Hepatocyte (in vitro differentiated cells): Measurements from ENCODE around the gene C5orf34. TPM values are rescaled to one million over a fixed set of nuclear protein-coding genes. Genes with fewer than 3 reads are reported as not detected.
"Not testable (repeated sequence)": the region's sequence is repeated elsewhere in the genome, so short reads cannot be mapped to it uniquely, and the experiment has no call there.

Experiments
- DNase-seq: peaks from one replicate; pipeline ENCODE4 v3.0.0-alpha.2; 2016; ENCODE audit warnings: low spot score
- H2AFZ ChIP-seq: fragments of 200-600 bp; sonication (generic); 2 replicates; pipeline ENCODE4 v1.6.0; 2016; ENCODE audit warnings: antibody characterized with exemption, mild to moderate bottlenecking
- H3K27ac ChIP-seq: fragments of 200-600 bp; sonication (generic); 2 replicates; pipeline ENCODE4 v1.5.1; 2016; ENCODE audit warnings: mild to moderate bottlenecking
- H3K27me3 ChIP-seq: fragments of 200-600 bp; sonication (generic); 2 replicates; pipeline ENCODE4 v1.6.1; 2016
- H3K36me3 ChIP-seq: fragments of 200-600 bp; sonication (generic); replicated peaks from 2 replicates; pipeline ENCODE4 v1.5.1; 2016; ENCODE audit warnings: low read depth; ENCODE audit not compliant: insufficient read depth
- H3K4me1 ChIP-seq: fragments of 200-600 bp; sonication (generic); 2 replicates; pipeline ENCODE4 v1.5.1; 2016; ENCODE audit warnings: mild to moderate bottlenecking, moderate library complexity; ENCODE audit not compliant: insufficient read depth
- H3K4me2 ChIP-seq: fragments of 200-600 bp; sonication (generic); 2 replicates; pipeline ENCODE4 v1.6.0; 2016
- H3K4me3 ChIP-seq: fragments of 200-600 bp; sonication (generic); 2 replicates; pipeline ENCODE4 v1.5.1; 2016; ENCODE audit warnings: mild to moderate bottlenecking
- H3K79me2 ChIP-seq: fragments of 200-600 bp; sonication (generic); 2 replicates; pipeline ENCODE4 v1.6.0; 2017; ENCODE audit warnings: mild to moderate bottlenecking
- H3K9me2 ChIP-seq: fragments of 200-600 bp; sonication (generic); replicated peaks from 2 replicates; pipeline ENCODE4 v1.6.0; 2017; ENCODE audit warnings: mild to moderate bottlenecking; ENCODE audit not compliant: insufficient read depth
- H3K9me3 ChIP-seq: fragments of 200-600 bp; sonication (generic); 2 replicates; pipeline ENCODE4 v1.5.1; 2016; ENCODE audit warnings: low read depth, mild to moderate bottlenecking
- H4K20me1 ChIP-seq: fragments of 200-600 bp; sonication (generic); 2 replicates; pipeline ENCODE4 v1.6.0; 2016; ENCODE audit warnings: mild to moderate bottlenecking; ENCODE audit not compliant: insufficient read depth, poor library complexity, severe bottlenecking
- EZH2 ChIP-seq: fragments of 200-600 bp; sonication (generic); IDR thresholded peaks from 2 replicates; pipeline ENCODE4 v1.6.1; 2016; ENCODE audit warnings: antibody characterized with exemption, mild to moderate bottlenecking, borderline replicate concordance
- EZH2phosphoT487 ChIP-seq: fragments of 200-600 bp; sonication (generic); IDR thresholded peaks from one replicate; pipeline ENCODE4 v1.6.1; 2018; ENCODE audit warnings: antibody characterized with exemption, mild to moderate bottlenecking, low read depth, moderate library complexity; ENCODE audit not compliant: unreplicated experiment, severe bottlenecking
- WGBS: methylation state at CpG from one replicate; pipeline ENCODE4 v1.1.6; 2016; ENCODE audit warnings: low lambda C conversion rate; ENCODE audit errors: missing lambda C conversion rate; 5-methylcytosine and 5-hydroxymethylcytosine counted together
- polyA plus RNA-seq: library from polyadenylated mRNA; unstranded; fragments of >200 nt; fragmentation: Nextera tagmentation; extraction: Ambion mirVana; gene quantifications from 2 replicates; pipeline ENCODE4 v1.2.1, GENCODE V29; 2016
- total RNA-seq: library from RNA; depleted of rRNA; stranded (reverse); fragments of >200 nt; gene quantifications from 2 replicates; pipeline ENCODE4 v1.2.3, GENCODE V29; 2014
- TF ChIP-seq, protein P1 (sequence below): fragments of 200-600 bp; sonication (generic); IDR thresholded peaks from 2 replicates; pipeline ENCODE4 v1.5.1; 2016; ENCODE audit warnings: antibody characterized with exemption, mild to moderate bottlenecking; ENCODE audit not compliant: poor library complexity

Gene C5orf34
- total and polyA plus RNA-seq, 2 experiments from 2014 or later = 3.3 to 4.5 TPM

DNA sequence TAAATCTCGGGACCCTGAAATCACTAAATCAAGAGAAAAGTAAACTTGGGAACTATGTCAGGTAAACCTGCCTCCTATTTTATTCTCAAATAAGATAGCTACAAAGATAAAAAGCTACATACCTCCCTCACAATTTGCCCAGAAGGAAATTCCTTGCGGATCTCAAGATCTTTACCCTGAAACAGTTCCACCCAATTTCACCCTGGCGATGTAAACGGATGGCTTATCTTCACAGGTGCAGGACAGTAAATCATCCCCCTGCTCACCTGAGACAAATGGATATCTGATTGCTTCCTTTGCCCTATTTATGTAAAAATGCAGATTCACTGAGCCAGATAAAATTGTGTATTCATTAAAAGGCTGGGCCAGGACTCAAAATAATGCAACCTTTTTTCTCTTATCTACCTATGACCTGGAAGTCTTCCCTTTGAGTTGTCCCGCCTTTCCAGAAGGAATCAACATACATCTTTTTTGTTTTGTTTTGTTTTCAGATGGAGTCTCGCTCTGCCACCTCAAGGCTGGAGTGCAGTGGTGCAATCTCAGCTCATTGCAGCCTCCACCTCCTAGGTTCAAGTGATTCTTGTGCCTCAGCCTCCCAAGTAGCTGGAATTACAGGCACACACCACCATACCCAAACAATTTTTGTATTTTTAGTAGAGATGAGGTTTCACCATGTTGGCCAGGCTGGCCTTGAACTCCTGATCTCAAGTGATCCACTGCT is 45.1 kb downstream of the C5orf34 start:
- TF ChIP-seq, protein P1, sequence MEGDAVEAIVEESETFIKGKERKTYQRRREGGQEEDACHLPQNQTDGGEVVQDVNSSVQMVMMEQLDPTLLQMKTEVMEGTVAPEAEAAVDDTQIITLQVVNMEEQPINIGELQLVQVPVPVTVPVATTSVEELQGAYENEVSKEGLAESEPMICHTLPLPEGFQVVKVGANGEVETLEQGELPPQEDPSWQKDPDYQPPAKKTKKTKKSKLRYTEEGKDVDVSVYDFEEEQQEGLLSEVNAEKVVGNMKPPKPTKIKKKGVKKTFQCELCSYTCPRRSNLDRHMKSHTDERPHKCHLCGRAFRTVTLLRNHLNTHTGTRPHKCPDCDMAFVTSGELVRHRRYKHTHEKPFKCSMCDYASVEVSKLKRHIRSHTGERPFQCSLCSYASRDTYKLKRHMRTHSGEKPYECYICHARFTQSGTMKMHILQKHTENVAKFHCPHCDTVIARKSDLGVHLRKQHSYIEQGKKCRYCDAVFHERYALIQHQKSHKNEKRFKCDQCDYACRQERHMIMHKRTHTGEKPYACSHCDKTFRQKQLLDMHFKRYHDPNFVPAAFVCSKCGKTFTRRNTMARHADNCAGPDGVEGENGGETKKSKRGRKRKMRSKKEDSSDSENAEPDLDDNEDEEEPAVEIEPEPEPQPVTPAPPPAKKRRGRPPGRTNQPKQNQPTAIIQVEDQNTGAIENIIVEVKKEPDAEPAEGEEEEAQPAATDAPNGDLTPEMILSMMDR = no peak
- no peak for TF ChIP-seq EZH2phosphoT487
- no peak for TF ChIP-seq EZH2
- no peak overlapping the region for H2AFZ ChIP-seq
- no peaks in the 10 kb centered on the region for H4K20me1 ChIP-seq
- no peaks in the 10 kb centered on the region for H3K4me1 ChIP-seq
- peaks cover 4% of the 10 kb centered on the region for H3K36me3 ChIP-seq
- H3K4me2 ChIP-seq = no peak overlapping the region
- no peak overlapping the region for H3K4me3 ChIP-seq
- 79% methylated on average over 6 of the region's 6 CpGs for WGBS
- no peaks in the 10 kb centered on the region for H3K9me2 ChIP-seq
- no peak for DNase-seq
- H3K27me3 ChIP-seq = no peaks in the 10 kb centered on the region
- H3K9me3 ChIP-seq = no peaks in the 10 kb centered on the region
- H3K79me2 ChIP-seq = no peaks in the 10 kb centered on the region
- no peak overlapping the region for H3K27ac ChIP-seq

DNA sequence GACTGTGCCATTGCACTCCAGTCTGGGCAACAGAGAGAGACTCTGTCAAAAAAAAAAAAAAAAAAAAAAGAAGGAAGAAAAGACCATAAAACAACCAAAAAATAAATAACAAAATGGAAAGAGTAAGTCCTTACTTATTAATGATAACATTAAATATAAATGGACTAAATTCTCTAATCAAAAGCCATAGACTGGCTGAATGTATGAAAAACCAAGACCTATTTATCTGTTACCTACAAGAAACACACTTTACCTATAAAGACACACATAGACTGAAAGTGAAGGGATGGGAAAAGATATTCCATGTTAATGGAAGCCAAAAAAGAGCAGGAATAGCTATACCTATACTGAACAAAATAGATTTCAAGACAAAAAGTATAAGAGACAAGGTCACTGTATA is 47.8 kb downstream of the C5orf34 start:
- TF ChIP-seq EZH2 (no peak), EZH2phosphoT487 (no peak)
- TF ChIP-seq, protein P1 = no peak
- H3K4me2 ChIP-seq = no peak overlapping the region
- no peaks in the 10 kb centered on the region for H3K9me3 ChIP-seq
- H3K9me2 ChIP-seq = no peaks in the 10 kb centered on the region
- peaks cover 4% of the 10 kb centered on the region for H3K36me3 ChIP-seq
- no peaks in the 10 kb centered on the region for H3K4me1 ChIP-seq
- DNase-seq = no peak
- H3K4me3 ChIP-seq = no peak overlapping the region
- no peaks in the 10 kb centered on the region for H3K79me2 ChIP-seq
- H4K20me1 ChIP-seq = no peaks in the 10 kb centered on the region
- no peak overlapping the region for H3K27ac ChIP-seq
- no peak overlapping the region for H2AFZ ChIP-seq
- H3K27me3 ChIP-seq = no peaks in the 10 kb centered on the region

DNA sequence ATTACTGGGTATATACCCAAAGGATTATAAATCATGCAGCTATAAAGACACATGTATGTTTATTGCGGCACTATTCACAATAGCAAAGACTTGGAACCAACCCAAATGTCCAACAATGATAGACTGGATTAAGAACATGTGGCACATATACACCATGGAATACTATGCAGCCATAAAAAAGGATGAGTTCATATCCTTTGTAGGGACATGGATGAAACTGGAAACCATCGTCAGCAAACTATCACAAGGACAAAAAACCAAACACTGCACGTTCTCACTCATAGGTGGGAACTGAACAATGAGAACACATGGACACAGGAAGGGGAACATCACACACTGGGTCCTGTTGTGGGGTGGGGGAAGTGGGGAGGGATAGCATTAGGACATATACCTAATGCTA is 49.5 kb downstream of the C5orf34 start:
- not testable (repeated sequence) for H3K4me1 ChIP-seq, H3K36me3 ChIP-seq, H4K20me1 ChIP-seq, H3K27ac ChIP-seq, H3K4me2 ChIP-seq, H3K27me3 ChIP-seq, H3K9me3 ChIP-seq, H3K79me2 ChIP-seq, H3K9me2 ChIP-seq, H2AFZ ChIP-seq, H3K4me3 ChIP-seq, DNase-seq
- WGBS = 93% methylated on average over 3 of the region's 3 CpGs

DNA sequence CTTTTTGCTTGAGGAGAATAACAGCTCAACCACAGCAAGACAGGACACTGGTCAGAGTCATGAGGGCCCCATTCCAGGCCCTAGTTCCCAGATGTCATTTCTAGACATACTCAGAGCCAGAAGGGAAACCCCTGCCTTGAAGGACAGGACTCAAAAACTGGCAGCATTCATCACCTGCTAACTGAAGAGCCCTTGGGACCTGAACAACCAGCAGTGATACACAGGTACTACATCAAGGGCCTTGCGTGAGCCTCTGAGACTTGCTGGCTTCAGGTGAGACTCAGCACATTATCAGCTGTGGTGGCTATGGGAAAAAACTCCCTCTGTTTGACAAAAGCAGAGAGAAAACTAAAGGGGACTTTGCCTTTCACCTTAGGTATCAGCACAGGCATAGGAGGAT is 53.9 kb downstream of the C5orf34 start:
- no peak for TF ChIP-seq EZH2
- Histone ChIP-seq H3K4me2 (no peak overlapping the region), H3K4me3 (no peak overlapping the region), H3K27ac (no peak overlapping the region), H2AFZ (no peak overlapping the region), H4K20me1 (no peaks in the 10 kb centered on the region), H3K9me2 (no peaks in the 10 kb centered on the region), H3K27me3 (no peaks in the 10 kb centered on the region), H3K36me3 (no peaks in the 10 kb centered on the region), H3K9me3 (peaks cover 10% of the 10 kb centered on the region), H3K4me1 (no peaks in the 10 kb centered on the region), H3K79me2 (no peaks in the 10 kb centered on the region)
- 100% methylated on average over 1 of the region's 1 CpG for WGBS
- no peak for DNase-seq
